NT2/D1 (cell line): ENCODE measurements around the gene MECR.

Source experiments
- DNase-seq: peaks from one replicate; pipeline ENCODE4 v3.0.0-alpha.2; 2011; ENCODE audit warnings: low read depth, low spot score
- H3K27me3 ChIP-seq: 2 replicates; pipeline ENCODE4 v1.6.0; 2011; ENCODE audit warnings: mild to moderate bottlenecking; ENCODE audit not compliant: insufficient read length, insufficient read depth
- H3K36me3 ChIP-seq: 2 replicates; pipeline ENCODE4 v1.6.1; 2011; ENCODE audit warnings: mild to moderate bottlenecking, low read length, mixed read lengths; ENCODE audit not compliant: insufficient read depth, insufficient read length
- H3K4me1 ChIP-seq: 2 replicates; pipeline ENCODE4 v1.5.1; 2011; ENCODE audit not compliant: insufficient read depth, insufficient read length
- H3K4me3 ChIP-seq: 2 replicates; pipeline ENCODE4 v1.5.1; 2011; ENCODE audit warnings: low read depth; ENCODE audit not compliant: insufficient read length
- H3K9ac ChIP-seq: 2 replicates; pipeline ENCODE4 v1.6.0; 2011; ENCODE audit warnings: low read depth; ENCODE audit not compliant: insufficient read length
- H3K9me3 ChIP-seq: 2 replicates; pipeline ENCODE4 v1.5.1; 2011; ENCODE audit warnings: mild to moderate bottlenecking, low read length; ENCODE audit not compliant: insufficient read depth
- SUZ12 ChIP-seq: IDR thresholded peaks from 2 replicates; pipeline ENCODE4 v1.6.1; 2011; ENCODE audit not compliant: insufficient read length, insufficient read depth; ENCODE audit errors: extremely low read depth
- YY1 ChIP-seq: IDR thresholded peaks from 2 replicates; pipeline ENCODE4 v1.6.1; 2011; ENCODE audit not compliant: insufficient read length, insufficient read depth
- ZNF274 ChIP-seq: IDR thresholded peaks from 2 replicates; pipeline ENCODE4 v1.6.1; 2011; ENCODE audit warnings: mild to moderate bottlenecking, low read depth, low read length

The MECR gene

DNA sequence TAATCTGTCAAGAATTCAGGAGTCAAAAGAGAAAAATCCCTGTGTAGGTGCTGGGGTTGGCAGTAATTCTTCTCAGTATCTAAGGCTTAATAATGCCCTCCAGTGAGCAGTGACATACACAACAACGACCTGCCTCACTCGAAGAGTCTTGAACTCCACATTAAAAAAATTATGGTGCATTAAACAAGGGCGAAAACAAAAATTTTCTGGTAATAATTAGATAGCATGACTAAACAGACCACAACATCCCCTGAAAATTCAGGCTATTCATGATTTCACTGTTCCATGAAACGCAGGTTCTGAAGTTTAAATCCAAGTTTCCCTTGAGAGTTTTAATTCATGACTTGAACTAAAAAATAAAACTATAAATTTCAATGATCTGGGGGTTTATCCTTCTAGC lies 54.2 kb downstream of the MECR start:
- Histone ChIP-seq H3K9ac (no peak overlapping the region), H3K4me1 (peaks cover 3% of the 10 kb centered on the region), H3K9me3 (no peaks in the 10 kb centered on the region), H3K36me3 (peaks cover 52% of the 10 kb centered on the region), H3K27me3 (no peaks in the 10 kb centered on the region), H3K4me3 (no peak overlapping the region)
- DNase-seq, result no peak
- TF ChIP-seq ZNF274, result no peak

DNA sequence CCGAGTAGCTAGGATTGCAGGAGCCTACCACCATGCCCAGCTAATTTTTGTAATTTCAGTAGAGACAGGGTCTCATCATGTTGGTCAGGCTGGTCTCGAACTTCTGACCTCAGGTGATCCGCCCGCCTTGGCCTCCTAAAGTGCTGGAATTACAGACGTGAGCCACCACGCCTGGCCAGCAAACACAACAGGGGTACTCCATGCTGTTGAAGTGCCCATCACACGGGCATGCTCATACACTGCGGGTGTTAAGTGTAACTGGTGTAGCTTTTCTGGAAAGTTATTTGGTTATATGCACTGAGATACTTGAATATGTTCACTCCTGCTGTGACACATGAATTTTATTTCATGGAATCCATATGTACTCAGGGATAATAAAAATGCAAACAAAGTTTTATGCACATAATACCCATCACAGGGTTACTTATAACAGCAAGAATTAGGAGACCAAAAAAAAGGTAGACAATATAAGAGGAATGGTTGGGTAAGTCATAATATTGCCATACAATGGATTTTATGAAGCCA lies 58.3 kb downstream of the MECR start:
- Histone ChIP-seq H3K36me3 (peaks cover 64% of the 10 kb centered on the region), H3K9ac (no peak overlapping the region), H3K4me3 (no peak overlapping the region), H3K9me3 (no peaks in the 10 kb centered on the region), H3K4me1 (peaks cover 3% of the 10 kb centered on the region), H3K27me3 (no peaks in the 10 kb centered on the region)
- TF ChIP-seq ZNF274 (no peak), YY1 (no peak), SUZ12 (no peak)
- no peak for DNase-seq

DNA sequence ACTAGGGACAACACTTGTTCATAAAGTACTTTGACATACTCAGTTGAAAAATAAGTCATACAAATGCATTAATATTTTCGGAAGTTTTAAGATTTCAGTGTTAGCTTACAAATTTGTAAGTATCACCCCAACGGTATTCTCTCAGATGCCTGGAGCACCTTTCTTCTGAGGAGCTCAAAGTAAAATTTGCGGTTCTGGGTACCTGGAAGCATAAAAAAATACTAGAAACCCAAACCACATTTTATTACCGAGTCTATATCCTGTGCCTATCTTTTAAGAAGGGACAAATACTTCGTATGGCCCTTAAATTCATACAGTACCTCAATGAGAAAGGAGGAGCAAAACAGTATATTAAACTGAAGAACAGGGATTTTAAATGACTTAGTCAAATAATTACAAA lies 59.2 kb downstream of the MECR start:
- TF ChIP-seq SUZ12 (no peak), ZNF274 (no peak), YY1 (no peak)
- peaks cover 5% of the 10 kb centered on the region for H3K4me1 ChIP-seq
- no peaks in the 10 kb centered on the region for H3K9me3 ChIP-seq
- H3K9ac ChIP-seq, result no peak overlapping the region
- peaks cover 64% of the 10 kb centered on the region for H3K36me3 ChIP-seq
- no peak overlapping the region for H3K4me3 ChIP-seq
- no peak for DNase-seq
- H3K27me3 ChIP-seq, result no peaks in the 10 kb centered on the region

DNA sequence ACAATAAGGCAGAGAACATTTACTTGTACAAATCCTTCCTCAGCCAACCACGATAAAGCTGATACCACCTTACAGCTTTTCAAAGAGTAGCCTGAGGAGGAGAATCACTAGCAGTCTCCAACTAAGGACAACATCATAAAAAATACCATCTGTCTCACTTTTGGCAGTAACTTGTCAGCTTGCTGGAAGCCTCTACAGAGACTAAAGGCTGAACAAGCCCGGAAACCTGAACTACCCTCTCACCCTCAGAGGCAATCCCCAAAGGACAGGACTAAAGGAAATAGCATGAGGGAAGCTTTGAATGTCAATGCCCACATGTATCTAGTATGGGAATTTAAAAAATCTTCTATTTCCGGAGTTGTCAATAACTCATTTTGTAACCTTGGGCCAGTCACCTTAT lies 59.6 kb downstream of the MECR start:
- TF ChIP-seq ZNF274 (no peak), YY1 (no peak), SUZ12 (no peak)
- H3K36me3 ChIP-seq, result peaks cover 67% of the 10 kb centered on the region
- DNase-seq, result no peak
- H3K9ac ChIP-seq, result no peak overlapping the region
- H3K4me1 ChIP-seq, result peaks cover 7% of the 10 kb centered on the region
- H3K4me3 ChIP-seq, result no peak overlapping the region
- H3K27me3 ChIP-seq, result no peaks in the 10 kb centered on the region
- H3K9me3 ChIP-seq, result no peaks in the 10 kb centered on the region

DNA sequence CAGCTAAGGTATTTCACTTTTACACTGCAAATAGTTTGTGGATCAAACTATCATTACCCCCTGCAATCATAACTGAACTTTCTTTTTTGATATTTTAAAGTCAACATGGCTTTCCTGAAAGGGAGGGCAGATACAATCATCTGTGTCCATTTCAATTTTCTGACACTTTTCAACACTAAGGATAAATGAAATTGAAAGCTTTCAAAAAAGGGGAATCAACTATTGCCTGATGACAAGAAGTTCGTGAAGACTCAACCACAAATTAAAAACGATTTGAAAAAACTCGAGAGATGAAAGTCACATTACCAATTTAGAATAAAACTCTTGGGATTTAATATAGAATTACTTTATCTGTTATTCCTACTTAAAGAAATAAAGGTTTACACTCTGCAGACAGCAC lies 60.8 kb downstream of the MECR start:
- peaks cover 10% of the 10 kb centered on the region for H3K4me1 ChIP-seq
- no peaks in the 10 kb centered on the region for H3K27me3 ChIP-seq
- H3K36me3 ChIP-seq, result peaks cover 75% of the 10 kb centered on the region
- H3K4me3 ChIP-seq, result no peak overlapping the region
- no peaks in the 10 kb centered on the region for H3K9me3 ChIP-seq
- DNase-seq, result no peak
- no peak overlapping the region for H3K9ac ChIP-seq
- TF ChIP-seq ZNF274 (no peak), YY1 (no peak), SUZ12 (no peak)

DNA sequence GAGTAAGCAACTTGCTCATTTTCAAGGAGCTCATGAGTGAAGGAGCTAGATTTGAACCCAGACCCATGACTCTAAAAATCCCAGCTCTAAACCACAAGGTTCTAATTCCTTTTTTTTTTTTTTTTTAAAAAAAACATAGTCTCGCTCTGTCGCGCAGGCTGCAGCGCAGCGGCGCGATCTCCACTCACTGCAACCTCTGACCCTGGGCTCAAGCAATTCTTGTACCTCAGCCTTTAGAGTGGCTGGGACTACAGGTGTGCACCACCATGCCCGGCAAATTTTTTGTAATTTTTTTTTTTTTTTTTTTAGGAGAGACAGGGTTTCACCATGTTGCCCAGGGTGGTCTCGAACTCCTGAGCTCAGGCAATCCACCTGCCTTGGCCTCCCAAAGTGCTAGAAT lies 62.8 kb downstream of the MECR start:
- TF ChIP-seq YY1 (no peak), ZNF274 (no peak), SUZ12 (no peak)

DNA sequence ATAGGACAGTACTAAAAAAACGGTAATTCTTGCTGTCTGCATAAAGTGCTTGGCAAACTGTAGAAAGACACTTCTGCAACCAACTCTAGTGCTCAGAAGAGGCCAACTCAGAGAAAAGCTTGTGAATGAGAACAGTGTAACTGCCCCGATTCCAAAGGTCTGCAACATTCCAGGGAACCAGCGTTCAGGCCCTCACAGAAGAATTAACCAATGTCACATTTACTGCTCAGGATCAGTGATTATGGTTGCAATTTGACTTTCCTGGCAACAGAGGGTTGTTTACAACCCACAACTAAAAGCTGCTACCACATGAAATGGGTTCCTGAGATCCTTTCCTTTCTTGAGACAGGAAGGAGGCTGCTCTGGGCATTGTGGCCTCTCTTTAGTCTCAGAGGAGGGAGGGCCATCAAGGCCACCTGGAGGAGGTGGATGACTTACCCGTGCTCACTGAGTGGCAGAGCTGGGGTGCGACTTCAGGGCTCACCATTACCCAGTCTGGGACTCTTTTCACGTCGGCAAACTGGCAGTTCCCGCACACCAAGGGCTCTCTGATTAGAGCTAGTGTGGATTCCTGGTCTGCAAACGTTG lies 64.3 kb downstream of the MECR start:
- Histone ChIP-seq H3K9me3 (no peaks in the 10 kb centered on the region), H3K27me3 (no peaks in the 10 kb centered on the region), H3K36me3 (peaks cover 94% of the 10 kb centered on the region), H3K4me1 (peaks cover 10% of the 10 kb centered on the region), H3K9ac (no peak overlapping the region), H3K4me3 (no peak overlapping the region)
- TF ChIP-seq SUZ12, result no peak
- TF ChIP-seq ZNF274, result no peak
- no peak for TF ChIP-seq YY1
- no peak for DNase-seq

More for the DNA sequence above, 62.8 kb downstream of the MECR start:
- no peaks in the 10 kb centered on the region for H3K9me3 ChIP-seq
- peaks cover 93% of the 10 kb centered on the region for H3K36me3 ChIP-seq
- no peaks in the 10 kb centered on the region for H3K27me3 ChIP-seq
- no peak for DNase-seq
- peaks cover 13% of the 10 kb centered on the region for H3K4me1 ChIP-seq
- no peak overlapping the region for H3K4me3 ChIP-seq
- no peak overlapping the region for H3K9ac ChIP-seq

DNA sequence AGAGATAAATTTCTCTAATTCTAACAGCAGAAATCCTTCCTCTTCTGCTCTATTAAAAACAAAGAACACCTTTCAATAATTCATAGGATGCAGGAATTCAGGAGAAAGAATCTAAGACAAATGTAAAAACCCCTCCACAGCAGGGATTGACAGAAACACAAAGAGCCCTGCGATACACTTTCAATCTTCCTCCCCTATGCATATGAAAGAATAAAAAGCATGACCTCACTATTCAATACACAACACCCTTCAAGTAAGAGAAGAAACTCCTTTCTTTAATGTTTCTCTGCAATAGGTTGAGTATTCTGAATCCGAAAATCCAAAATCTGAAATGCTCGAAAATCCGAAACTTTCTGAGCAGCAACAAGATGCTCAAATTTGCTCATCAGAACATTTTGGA lies 66.1 kb downstream of the MECR start:
- Histone ChIP-seq H3K4me3 (no peak overlapping the region), H3K9me3 (no peaks in the 10 kb centered on the region), H3K27me3 (no peaks in the 10 kb centered on the region), H3K9ac (no peak overlapping the region), H3K36me3 (peaks cover 94% of the 10 kb centered on the region), H3K4me1 (peaks cover 10% of the 10 kb centered on the region)
- DNase-seq, result peak; percentile 67
- TF ChIP-seq ZNF274 (no peak), SUZ12 (no peak), YY1 (no peak)
